Keratinocyte (primary cell): ENCODE measurements around the gene MBP.

ENCODE experiments used
- EZH2 ChIP-seq: IDR thresholded peaks from one replicate; pipeline ENCODE4 v1.6.1; 2012; ENCODE audit warnings: inconsistent platforms, mild to moderate bottlenecking, low read length, moderate library complexity
- TF ChIP-seq, protein P1 (sequence below), 3 experiments: IDR thresholded peaks in 1 of 3; conservative IDR thresholded peaks in 1 of 3; optimal IDR thresholded peaks in 1 of 3; 2 replicates in 2 of 3; 3 replicates in 1 of 3; pipeline versions ENCODE3 to v1.5.1; 2011; ENCODE audit warnings: low read length in 3 of 3, mild to moderate bottlenecking in 3 of 3, moderate library complexity in 2 of 3, control low read depth in 1 of 3, inconsistent platforms in 1 of 3; ENCODE audit not compliant: insufficient read depth in 2 of 3; ENCODE audit errors: extremely low read depth in 1 of 3

DNA sequence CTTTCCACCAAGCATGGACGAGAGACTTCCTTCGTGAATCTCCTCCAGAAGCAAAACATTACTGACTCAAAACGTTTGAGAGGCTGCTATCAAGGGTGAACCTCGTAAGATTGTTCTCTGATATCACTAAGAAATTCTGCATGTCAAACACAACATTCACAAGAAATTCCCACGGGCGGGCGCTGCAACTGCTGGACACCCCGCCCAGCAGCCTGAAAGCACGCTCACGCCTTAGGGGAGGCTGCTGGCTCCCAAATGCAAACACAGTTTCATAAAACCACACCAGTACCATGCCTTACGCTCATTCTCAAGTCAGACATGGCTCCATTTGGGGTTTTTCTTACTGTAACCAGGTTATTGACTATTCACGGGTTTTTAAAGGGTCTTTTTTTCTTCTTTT, 39.0 kb downstream of the MBP start:
- TF ChIP-seq, protein P1, sequence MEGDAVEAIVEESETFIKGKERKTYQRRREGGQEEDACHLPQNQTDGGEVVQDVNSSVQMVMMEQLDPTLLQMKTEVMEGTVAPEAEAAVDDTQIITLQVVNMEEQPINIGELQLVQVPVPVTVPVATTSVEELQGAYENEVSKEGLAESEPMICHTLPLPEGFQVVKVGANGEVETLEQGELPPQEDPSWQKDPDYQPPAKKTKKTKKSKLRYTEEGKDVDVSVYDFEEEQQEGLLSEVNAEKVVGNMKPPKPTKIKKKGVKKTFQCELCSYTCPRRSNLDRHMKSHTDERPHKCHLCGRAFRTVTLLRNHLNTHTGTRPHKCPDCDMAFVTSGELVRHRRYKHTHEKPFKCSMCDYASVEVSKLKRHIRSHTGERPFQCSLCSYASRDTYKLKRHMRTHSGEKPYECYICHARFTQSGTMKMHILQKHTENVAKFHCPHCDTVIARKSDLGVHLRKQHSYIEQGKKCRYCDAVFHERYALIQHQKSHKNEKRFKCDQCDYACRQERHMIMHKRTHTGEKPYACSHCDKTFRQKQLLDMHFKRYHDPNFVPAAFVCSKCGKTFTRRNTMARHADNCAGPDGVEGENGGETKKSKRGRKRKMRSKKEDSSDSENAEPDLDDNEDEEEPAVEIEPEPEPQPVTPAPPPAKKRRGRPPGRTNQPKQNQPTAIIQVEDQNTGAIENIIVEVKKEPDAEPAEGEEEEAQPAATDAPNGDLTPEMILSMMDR (optimal IDR thresholded peaks at IDR 0.05 in 1 of 3, IDR thresholded peaks at IDR 0.05 in 1 of 3, conservative IDR thresholded peaks at IDR 0.05 in 1 of 3; ENCODE audit: extremely low read depth in 1 of 3, insufficient read depth in 2 of 3, low read length in 3 of 3) = no peak
- TF ChIP-seq EZH2 = no peak
